Body of pancreas (tissue), 4 donors: Measurements from ENCODE around the gene TBC1D14. TPM values are rescaled to one million over a fixed set of nuclear protein-coding genes. Genes with fewer than 3 reads are reported as not detected.

Experiments
- ATAC-seq: fragments of 150-250 bp; one replicate; pipeline ENCODE4 v1.9.1; 2016
- DNase-seq, 4 donors: peaks; one replicate each; pipeline ENCODE4 v3.0.0-alpha.2; 2019
- H3K27ac ChIP-seq, 4 donors: fragments of 200-600 bp; sonication (generic); 1 replicate in 3 of 4; 2 replicates in 1 of 4; pipeline versions ENCODE4 v1.5.1 to v1.6.1; 2016 to 2019; ENCODE audit warnings: mild to moderate bottlenecking in 1 of 4, mixed read lengths in 1 of 4, moderate library complexity in 1 of 4
- H3K27me3 ChIP-seq, 2 donors: fragments of 200-600 bp; sonication (generic); one replicate each; pipeline ENCODE4 v1.6.0; 2016; ENCODE audit warnings: mild to moderate bottlenecking in 1 of 2
- H3K36me3 ChIP-seq, 2 donors: fragments of 200-600 bp; sonication (generic); replicated peaks in 1 of 2; 2 replicates each; pipeline ENCODE4 v1.5.1; 2016; ENCODE audit warnings: low read depth in 2 of 2; ENCODE audit not compliant: insufficient read depth in 1 of 2
- H3K4me1 ChIP-seq: fragments of 200-600 bp; sonication (generic); one replicate; pipeline ENCODE4 v1.6.0; 2016
- H3K4me3 ChIP-seq, 2 donors: fragments of 200-600 bp; sonication (generic); 1 replicate in 1 of 2; 2 replicates in 1 of 2; pipeline ENCODE4 v1.5.1; 2016 to 2019
- H3K9me3 ChIP-seq, 3 donors: fragments of 200-600 bp; sonication (generic); 1 replicate in 2 of 3; 2 replicates in 1 of 3; pipeline ENCODE4 v1.5.1; 2016
- POLR2A ChIP-seq, 3 donors: fragments of 450-650 bp; IDR thresholded peaks; one replicate each; pipeline ENCODE4 v1.6.1; 2016; ENCODE audit warnings: antibody characterized with exemption in 3 of 3, mild to moderate bottlenecking in 2 of 3
- WGBS, 2 donors: methylation state at CpG; one replicate each; pipeline ENCODE4 v1.1.5; 2017; 5-methylcytosine and 5-hydroxymethylcytosine counted together
- intact Hi-C: fragments of 100-400 bp; cut with DNase I; formaldehyde crosslinking; loops from one replicate; pipeline ENCODE4 v1.15.1; 2023
- total RNA-seq, 2 donors: library from RNA; depleted of rRNA; stranded (reverse); fragments of >200 nt; gene quantifications; one replicate each; pipeline ENCODE4 v1.1.0, GENCODE V29; 2016
- TF ChIP-seq, protein P1 (sequence below), 7 experiments: fragments of 450-650 bp in 4 of 7; fragments of 200-600 bp in 3 of 7; sonication (generic) in 3 of 7; IDR thresholded peaks; one replicate each; pipeline ENCODE4 v1.5.1; 2016 to 2019; ENCODE audit warnings: antibody characterized with exemption in 7 of 7

TBC1D14 gene
- total RNA-seq, 2 donors from 2014 or later: 10.5 to 20.0 TPM

DNA sequence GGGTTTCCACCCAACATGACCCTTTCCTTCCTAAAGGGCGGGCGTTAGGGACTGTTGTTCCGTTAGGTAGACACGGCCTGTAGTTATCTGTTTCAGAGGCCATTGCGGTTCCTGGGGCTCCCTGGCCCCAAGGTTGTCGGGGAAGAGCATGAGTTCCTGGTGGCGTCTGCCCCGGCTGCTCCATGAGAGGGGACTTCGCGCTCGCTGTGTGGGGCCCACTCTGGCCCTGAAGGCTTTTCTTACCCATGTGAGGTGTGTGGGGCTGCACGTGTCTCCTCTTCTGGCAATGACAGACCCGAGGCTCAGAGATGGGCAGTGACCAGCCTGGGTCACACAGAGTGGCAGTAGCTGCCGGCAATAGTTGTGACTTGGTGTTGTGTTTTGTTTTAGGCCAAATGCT lies 142.7 kb downstream of the TBC1D14 start:
- Histone ChIP-seq H3K4me1 (peaks cover 44% of the 10 kb centered on the region), H3K4me3 (no peak overlapping the region), H3K27ac (no peak overlapping the region), H3K9me3 (no peaks in the 10 kb centered on the region), H3K36me3 (peaks cover 5 to 9% of the 10 kb centered on the region in 2 donors), H3K27me3 (no peaks in the 10 kb centered on the region)
- WGBS, 2 donors: 90 to 92% methylated on average over 3 to 14 of the region's 14 CpGs
- intact Hi-C loops: no loop called here
- ATAC-seq (no peak), DNase-seq (no peak)
- TF ChIP-seq POLR2A (IDR thresholded peaks at IDR 0.05): no peak
- TF ChIP-seq, protein P1, sequence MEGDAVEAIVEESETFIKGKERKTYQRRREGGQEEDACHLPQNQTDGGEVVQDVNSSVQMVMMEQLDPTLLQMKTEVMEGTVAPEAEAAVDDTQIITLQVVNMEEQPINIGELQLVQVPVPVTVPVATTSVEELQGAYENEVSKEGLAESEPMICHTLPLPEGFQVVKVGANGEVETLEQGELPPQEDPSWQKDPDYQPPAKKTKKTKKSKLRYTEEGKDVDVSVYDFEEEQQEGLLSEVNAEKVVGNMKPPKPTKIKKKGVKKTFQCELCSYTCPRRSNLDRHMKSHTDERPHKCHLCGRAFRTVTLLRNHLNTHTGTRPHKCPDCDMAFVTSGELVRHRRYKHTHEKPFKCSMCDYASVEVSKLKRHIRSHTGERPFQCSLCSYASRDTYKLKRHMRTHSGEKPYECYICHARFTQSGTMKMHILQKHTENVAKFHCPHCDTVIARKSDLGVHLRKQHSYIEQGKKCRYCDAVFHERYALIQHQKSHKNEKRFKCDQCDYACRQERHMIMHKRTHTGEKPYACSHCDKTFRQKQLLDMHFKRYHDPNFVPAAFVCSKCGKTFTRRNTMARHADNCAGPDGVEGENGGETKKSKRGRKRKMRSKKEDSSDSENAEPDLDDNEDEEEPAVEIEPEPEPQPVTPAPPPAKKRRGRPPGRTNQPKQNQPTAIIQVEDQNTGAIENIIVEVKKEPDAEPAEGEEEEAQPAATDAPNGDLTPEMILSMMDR (IDR thresholded peaks at IDR 0.05): no peak

DNA sequence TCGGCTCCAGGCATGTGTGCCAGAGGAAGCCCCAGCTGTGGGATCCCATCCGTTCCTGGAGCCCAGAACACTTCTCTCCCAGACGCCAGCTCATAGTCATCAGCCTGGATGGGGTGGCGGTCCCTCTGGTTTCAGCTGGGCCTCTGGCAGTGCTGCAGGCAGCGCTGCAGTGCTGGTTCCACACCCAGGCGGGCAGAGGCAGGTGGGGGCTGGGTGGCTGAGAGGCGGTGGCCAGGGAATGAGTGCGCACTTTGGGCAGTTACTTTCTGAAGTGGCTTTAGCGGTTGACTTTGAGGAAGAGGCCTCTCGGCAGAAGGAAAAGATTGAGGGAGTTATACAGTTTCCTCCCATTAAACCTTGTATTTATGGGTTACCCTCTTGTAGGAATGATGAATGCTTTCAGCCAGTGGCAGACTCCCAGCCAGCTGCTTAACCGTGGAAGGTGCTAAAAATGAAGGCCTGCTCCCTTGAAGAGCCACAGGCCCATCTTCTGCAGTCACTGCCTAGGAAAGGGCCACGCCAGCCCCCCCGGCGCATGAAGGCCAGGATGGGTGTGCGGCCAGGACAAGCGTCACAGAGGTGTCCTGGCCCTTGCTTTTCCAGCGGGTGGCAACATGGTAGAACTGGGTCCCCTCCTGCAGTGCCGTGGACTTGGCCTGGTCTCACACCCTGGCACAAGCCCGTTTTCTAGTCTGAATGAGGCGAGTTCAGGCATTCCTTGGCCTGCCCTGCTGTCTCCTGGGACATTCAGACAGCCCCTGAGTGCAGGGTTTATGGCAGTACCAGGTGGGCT lies 143.5 kb downstream of the TBC1D14 start:
- DNase-seq (peak in 1 of 4 donors; percentile 35), ATAC-seq (no peak)
- TF ChIP-seq, protein P1 (IDR thresholded peaks at IDR 0.05): no peak
- TF ChIP-seq POLR2A (IDR thresholded peaks at IDR 0.05): no peak
- Histone ChIP-seq H3K27me3 (no peaks in the 10 kb centered on the region), H3K4me1 (peaks cover 37% of the 10 kb centered on the region), H3K36me3 (peaks cover 5 to 9% of the 10 kb centered on the region in 2 donors), H3K4me3 (no peak overlapping the region), H3K9me3 (no peaks in the 10 kb centered on the region), H3K27ac (no peak overlapping the region)
- intact Hi-C loops: no loop called here
- WGBS, 2 donors: 75 to 83% methylated on average over 13 to 20 of the region's 20 CpGs

DNA sequence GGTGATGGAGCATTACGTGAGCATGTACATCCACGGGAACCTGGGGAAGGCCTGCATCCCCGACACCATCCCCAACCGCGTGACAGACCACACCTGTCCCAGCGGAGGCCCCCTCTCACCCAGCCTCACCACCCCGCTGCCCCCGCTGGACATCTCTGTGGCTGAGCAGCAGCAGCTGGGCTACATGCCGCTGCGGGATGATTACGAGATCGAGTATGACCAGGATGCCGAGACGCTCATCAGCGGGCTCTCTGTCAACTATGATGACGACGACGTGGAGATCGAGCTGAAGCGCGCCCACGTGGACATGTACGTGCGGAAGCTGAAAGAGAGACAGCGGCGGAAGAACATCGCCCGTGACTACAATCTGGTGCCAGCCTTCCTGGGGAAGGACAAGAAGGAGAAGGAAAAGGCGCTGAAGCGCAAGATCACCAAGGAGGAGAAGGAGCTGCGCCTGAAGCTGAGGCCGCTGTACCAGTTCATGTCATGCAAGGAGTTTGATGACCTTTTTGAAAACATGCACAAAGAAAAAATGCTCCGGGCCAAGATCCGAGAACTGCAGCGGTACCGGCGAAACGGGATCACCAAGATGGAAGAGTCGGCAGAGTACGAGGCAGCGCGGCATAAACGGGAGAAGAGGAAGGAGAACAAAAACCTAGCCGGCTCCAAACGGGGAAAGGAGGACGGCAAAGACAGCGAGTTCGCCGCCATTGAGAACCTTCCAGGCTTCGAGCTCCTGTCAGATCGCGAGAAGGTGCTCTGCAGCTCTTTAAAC lies 144.7 kb downstream of the TBC1D14 start:
- intact Hi-C loops: no loop called here
- H3K36me3 ChIP-seq: peaks cover 5 to 9% of the 10 kb centered on the region in 2 donors
- H3K27me3 ChIP-seq: no peaks in the 10 kb centered on the region
- TF ChIP-seq, protein P1 (IDR thresholded peaks at IDR 0.05): no peak
- TF ChIP-seq POLR2A (IDR thresholded peaks at IDR 0.05): no peak
- no peak overlapping the region for H3K27ac ChIP-seq
- H3K4me3 ChIP-seq: no peak overlapping the region
- no peaks in the 10 kb centered on the region for H3K9me3 ChIP-seq
- ATAC-seq (no peak), DNase-seq (no peak)
- WGBS, 2 donors: 92 to 96% methylated on average over 52 of the region's 52 CpGs
- H3K4me1 ChIP-seq: peaks cover 30% of the 10 kb centered on the region

DNA sequence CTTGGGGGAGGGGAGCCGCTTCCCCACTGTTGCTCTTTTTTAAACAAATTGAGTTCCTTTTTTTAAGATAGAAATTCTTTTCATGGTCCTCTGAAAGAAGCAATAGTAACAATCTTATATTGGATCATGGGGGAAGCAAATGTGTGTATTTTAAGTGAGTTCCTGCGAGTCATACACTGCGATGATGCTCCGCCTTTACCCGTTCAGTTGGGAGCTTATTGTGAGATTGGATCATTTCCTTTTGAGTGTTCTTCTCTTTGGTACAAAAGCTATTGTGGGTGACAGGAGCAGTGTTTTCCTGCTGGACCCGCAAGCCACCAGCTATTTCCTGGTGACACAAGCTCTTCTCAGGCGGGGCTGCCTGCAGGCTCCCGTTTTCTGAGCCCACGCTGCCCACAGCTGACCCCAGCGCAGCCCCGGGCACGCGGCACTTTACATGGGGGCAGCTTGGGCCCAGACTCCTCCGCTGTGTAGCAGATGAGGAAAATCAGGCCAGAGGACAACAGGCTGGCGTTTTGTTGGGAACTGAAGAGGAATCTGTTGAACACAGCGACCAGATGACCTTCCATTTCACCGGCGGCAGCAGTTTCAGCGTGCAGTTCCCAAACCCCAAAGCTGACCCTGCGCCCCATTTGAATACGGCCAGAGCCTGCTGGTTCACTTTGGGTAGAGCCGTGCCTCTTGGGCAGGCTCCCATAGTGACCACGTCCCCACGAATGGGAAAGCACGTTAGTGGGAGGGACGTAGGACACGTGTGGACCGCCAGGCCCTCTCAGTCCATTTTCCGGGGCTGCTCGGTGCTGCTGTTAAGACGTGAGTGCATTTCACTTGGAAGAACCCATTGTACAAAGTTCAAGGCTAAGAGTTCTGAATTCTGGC lies 145.7 kb downstream of the TBC1D14 start:
- 84 to 90% methylated on average over 31 of the region's 31 CpGs for WGBS, 2 donors
- no peak overlapping the region for H3K4me3 ChIP-seq

More for the DNA sequence above, 145.7 kb downstream of the TBC1D14 start:
- Histone ChIP-seq H3K27me3 (no peaks in the 10 kb centered on the region), H3K9me3 (no peaks in the 10 kb centered on the region), H3K36me3 (peaks cover 5 to 15% of the 10 kb centered on the region in 2 donors), H3K27ac (no peak overlapping the region), H3K4me1 (peaks cover 20% of the 10 kb centered on the region)
- no peak for TF ChIP-seq POLR2A (IDR thresholded peaks at IDR 0.05)
- TF ChIP-seq, protein P1 (IDR thresholded peaks at IDR 0.05): no peak
- no peak for DNase-seq
- intact Hi-C loops: no loop called here
- no peak for ATAC-seq
